CD14-positive monocyte (primary cell): ENCODE data around the gene MYOCD. TPM values are rescaled to one million over a fixed set of nuclear protein-coding genes. Genes with fewer than 3 reads are reported as not detected.

Experiments used
- DNase-seq, 3 donors: peaks; one replicate each; pipeline ENCODE4 v3.0.0-alpha.2; 2011 to 2022
- H2AFZ ChIP-seq: 2 replicates; pipeline ENCODE4 v1.6.0; 2012; ENCODE audit warnings: mild to moderate bottlenecking, low read depth, low read length, inconsistent platforms; ENCODE audit not compliant: insufficient read depth, poor library complexity, severe bottlenecking
- H3K27ac ChIP-seq, 2 donors: 1 replicate in 1 of 2; 2 replicates in 1 of 2; pipeline ENCODE4 v1.5.1; 2012 to 2013; ENCODE audit warnings: low read length in 2 of 2, control low read depth in 1 of 2, inconsistent platforms in 1 of 2, low read depth in 1 of 2, mild to moderate bottlenecking in 1 of 2
- H3K27me3 ChIP-seq, 2 donors: one replicate each; pipeline versions ENCODE4 v1.6.0 to v1.6.1; 2011 to 2013; ENCODE audit warnings: low read length in 2 of 2; ENCODE audit not compliant: control insufficient read depth in 2 of 2, insufficient read depth in 2 of 2
- H3K36me3 ChIP-seq, 2 donors: replicated peaks in 1 of 2; 1 replicate in 1 of 2; 2 replicates in 1 of 2; pipeline versions ENCODE4 v1.5.1 to v1.6.1; 2012 to 2013; ENCODE audit warnings: low read length in 2 of 2, control low read depth in 1 of 2, inconsistent platforms in 1 of 2, mild to moderate bottlenecking in 1 of 2; ENCODE audit not compliant: insufficient read depth in 2 of 2, control insufficient read depth in 1 of 2
- H3K4me1 ChIP-seq, 2 donors: 1 replicate in 1 of 2; 2 replicates in 1 of 2; pipeline versions ENCODE4 v1.5.1 to v1.6.1; 2012 to 2013; ENCODE audit warnings: low read length in 2 of 2, control low read depth in 1 of 2, inconsistent platforms in 1 of 2, mild to moderate bottlenecking in 1 of 2, moderate library complexity in 1 of 2; ENCODE audit not compliant: insufficient read depth in 2 of 2, control insufficient read depth in 1 of 2
- H3K4me2 ChIP-seq: replicated peaks from 2 replicates; pipeline ENCODE3; 2012; ENCODE audit warnings: low read length, moderate library complexity, mild to moderate bottlenecking; ENCODE audit not compliant: poor library complexity, severe bottlenecking; ENCODE audit errors: extremely low read depth
- H3K4me3 ChIP-seq, 3 experiments: fragments of 200-600 bp in 1 of 3; sonication (generic) in 1 of 3; replicated peaks in 1 of 3; 1 replicate in 2 of 3; 2 replicates in 1 of 3; pipeline ENCODE4 v1.5.1; 2011 to 2013; ENCODE audit warnings: low read length in 3 of 3, mild to moderate bottlenecking in 3 of 3, control low read depth in 2 of 3, low read depth in 2 of 3, inconsistent platforms in 1 of 3, moderate library complexity in 1 of 3
- H3K79me2 ChIP-seq: 2 replicates; pipeline ENCODE4 v1.6.0; 2012; ENCODE audit warnings: mild to moderate bottlenecking, control low read depth, inconsistent platforms, low read length, moderate library complexity; ENCODE audit not compliant: insufficient read depth
- H3K9ac ChIP-seq: 2 replicates; pipeline ENCODE4 v1.6.0; 2017; ENCODE audit warnings: low read length, mild to moderate bottlenecking; ENCODE audit not compliant: insufficient read depth, poor library complexity, severe bottlenecking
- H3K9me3 ChIP-seq, 2 donors: replicated peaks in 1 of 2; 1 replicate in 1 of 2; 2 replicates in 1 of 2; pipeline versions ENCODE4 v1.5.1 to v1.6.1; 2012 to 2013; ENCODE audit warnings: low read length in 2 of 2, control low read depth in 1 of 2; ENCODE audit not compliant: control insufficient read depth in 1 of 2, insufficient read depth in 1 of 2
- H4K20me1 ChIP-seq: 2 replicates; pipeline ENCODE4 v1.6.0; 2012; ENCODE audit warnings: mild to moderate bottlenecking, low read length, control low read depth, moderate library complexity; ENCODE audit not compliant: insufficient read depth
- H3K27ac Mint-ChIP-seq, 7 donors: one replicate each; pipeline ENCODE4 v1.8.0; 2020; ENCODE audit warnings: mild to moderate bottlenecking in 7 of 7, mixed read lengths in 7 of 7, moderate library complexity in 6 of 7, inconsistent platforms in 2 of 7
- H3K27me3 Mint-ChIP-seq, 3 donors: one replicate each; pipeline ENCODE4 v1.8.0; 2021 to 2022; ENCODE audit warnings: low read depth in 3 of 3, mild to moderate bottlenecking in 3 of 3, mixed read lengths in 3 of 3, moderate library complexity in 3 of 3, inconsistent platforms in 1 of 3
- H3K36me3 Mint-ChIP-seq, 2 donors: one replicate each; pipeline ENCODE4 v1.8.0; 2020; ENCODE audit warnings: mixed read lengths in 2 of 2, inconsistent platforms in 1 of 2, mild to moderate bottlenecking in 1 of 2
- H3K4me1 Mint-ChIP-seq: one replicate; pipeline ENCODE4 v1.8.0; 2020; ENCODE audit warnings: mild to moderate bottlenecking, mixed read lengths
- H3K4me3 Mint-ChIP-seq, 2 donors: one replicate each; pipeline ENCODE4 v1.8.0; 2020; ENCODE audit warnings: mild to moderate bottlenecking in 2 of 2, mixed read lengths in 2 of 2, moderate library complexity in 1 of 2
- H3K9me3 Mint-ChIP-seq, 7 donors: one replicate each; pipeline ENCODE4 v1.8.0; 2020 to 2022; ENCODE audit warnings: mixed read lengths in 7 of 7, mild to moderate bottlenecking in 6 of 7, moderate library complexity in 6 of 7, inconsistent platforms in 2 of 7
- WGBS: methylation state at CpG from one replicate; pipeline ENCODE4 v1.1.5; 2013; ENCODE audit warnings: missing lambda C conversion rate; ENCODE audit not compliant: insufficient coverage; 5-methylcytosine and 5-hydroxymethylcytosine counted together
- intact Hi-C, 2 donors: fragments of 100-400 bp; cut with micrococcal nuclease; formaldehyde crosslinking; loops; one replicate each; pipeline versions ENCODE4 v1.15.0 to v1.15.1; 2023
- polyA plus RNA-seq, 3 donors: library from polyadenylated mRNA; depleted of rRNA in 1 of 3; unstranded in 2 of 3; stranded (reverse) in 1 of 3; fragments of 300-500 nt in 2 of 3; fragments of >200 nt in 1 of 3; fragmentation: Illumina TruSeq in 2 of 3; gene quantifications; 1 replicate in 2 of 3; 2 replicates in 1 of 3; pipeline ENCODE4 v1.2.3, GENCODE V29; 2012 to 2021
- TF ChIP-seq, protein P1 (sequence below): fragments of 200-600 bp; IDR thresholded peaks from one replicate; pipeline ENCODE4 v1.8.0; 2022; ENCODE audit warnings: antibody characterized with exemption, mild to moderate bottlenecking

Gene MYOCD
- polyA plus RNA-seq, 3 donors, result not detected

DNA sequence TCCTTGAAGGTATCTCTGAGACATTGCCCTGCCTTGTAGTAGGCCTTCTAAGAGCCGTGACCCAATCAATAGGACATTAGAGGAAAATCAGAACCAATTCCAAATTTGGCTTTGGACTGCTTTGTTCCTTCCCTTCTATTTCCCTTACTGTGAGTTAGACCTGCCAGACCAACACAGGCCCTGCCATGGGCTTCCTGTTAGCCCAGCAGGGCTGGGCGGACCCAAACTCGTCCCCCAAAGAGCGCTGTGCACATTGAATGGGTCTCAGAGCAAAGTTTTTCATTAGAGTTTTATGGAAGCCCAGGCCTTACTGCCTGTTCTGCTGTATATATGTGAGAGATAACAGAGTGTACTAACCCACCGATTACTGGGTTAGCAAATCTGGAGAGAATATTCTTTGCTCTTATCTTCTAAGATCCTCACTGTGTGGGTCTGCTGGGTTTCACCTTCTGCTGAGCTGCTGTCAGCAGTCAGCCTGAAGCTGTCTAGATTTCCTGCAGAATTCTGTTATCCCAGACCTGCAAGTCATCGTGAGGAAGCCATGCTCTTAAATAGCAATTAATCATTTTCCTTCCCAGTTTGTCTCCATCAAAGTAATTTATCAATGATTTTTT lies 129.3 kb downstream of the MYOCD start:
- H3K79me2 ChIP-seq, result no peaks in the 10 kb centered on the region
- Mint-ChIP-seq H3K27me3 (peaks cover 16 to 17% (median 17%) of the 10 kb centered on the region in 3 donors), H3K4me3 (no peak overlapping the region), H3K27ac (no peak overlapping the region), H3K36me3 (peaks cover 0 to 3% of the 10 kb centered on the region in 2 donors), H3K9me3 (peaks cover 0 to 7% (median 5%) of the 10 kb centered on the region in 7 donors), H3K4me1 (peaks cover 4% of the 10 kb centered on the region)
- TF ChIP-seq, protein P1, sequence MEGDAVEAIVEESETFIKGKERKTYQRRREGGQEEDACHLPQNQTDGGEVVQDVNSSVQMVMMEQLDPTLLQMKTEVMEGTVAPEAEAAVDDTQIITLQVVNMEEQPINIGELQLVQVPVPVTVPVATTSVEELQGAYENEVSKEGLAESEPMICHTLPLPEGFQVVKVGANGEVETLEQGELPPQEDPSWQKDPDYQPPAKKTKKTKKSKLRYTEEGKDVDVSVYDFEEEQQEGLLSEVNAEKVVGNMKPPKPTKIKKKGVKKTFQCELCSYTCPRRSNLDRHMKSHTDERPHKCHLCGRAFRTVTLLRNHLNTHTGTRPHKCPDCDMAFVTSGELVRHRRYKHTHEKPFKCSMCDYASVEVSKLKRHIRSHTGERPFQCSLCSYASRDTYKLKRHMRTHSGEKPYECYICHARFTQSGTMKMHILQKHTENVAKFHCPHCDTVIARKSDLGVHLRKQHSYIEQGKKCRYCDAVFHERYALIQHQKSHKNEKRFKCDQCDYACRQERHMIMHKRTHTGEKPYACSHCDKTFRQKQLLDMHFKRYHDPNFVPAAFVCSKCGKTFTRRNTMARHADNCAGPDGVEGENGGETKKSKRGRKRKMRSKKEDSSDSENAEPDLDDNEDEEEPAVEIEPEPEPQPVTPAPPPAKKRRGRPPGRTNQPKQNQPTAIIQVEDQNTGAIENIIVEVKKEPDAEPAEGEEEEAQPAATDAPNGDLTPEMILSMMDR, result no peak
- no peak overlapping the region for H3K4me3 ChIP-seq
- H3K4me1 ChIP-seq, result no peaks in the 10 kb centered on the region
- no peak overlapping the region for H2AFZ ChIP-seq
- no peak overlapping the region for H3K4me2 ChIP-seq
- intact Hi-C loops, result no loop called here
- H3K9me3 ChIP-seq, result peaks cover 0 to 5% of the 10 kb centered on the region in 2 donors
- 55% methylated on average over 2 of the region's 6 CpGs for whole genome bisulfite sequencing
- H3K36me3 ChIP-seq, result no peaks in the 10 kb centered on the region
- no peak overlapping the region for H3K27ac ChIP-seq
- peaks cover 6 to 11% of the 10 kb centered on the region in 2 donors for H3K27me3 ChIP-seq
- no peak overlapping the region for H3K9ac ChIP-seq
- no peak for DNase-seq
- no peaks in the 10 kb centered on the region for H4K20me1 ChIP-seq

DNA sequence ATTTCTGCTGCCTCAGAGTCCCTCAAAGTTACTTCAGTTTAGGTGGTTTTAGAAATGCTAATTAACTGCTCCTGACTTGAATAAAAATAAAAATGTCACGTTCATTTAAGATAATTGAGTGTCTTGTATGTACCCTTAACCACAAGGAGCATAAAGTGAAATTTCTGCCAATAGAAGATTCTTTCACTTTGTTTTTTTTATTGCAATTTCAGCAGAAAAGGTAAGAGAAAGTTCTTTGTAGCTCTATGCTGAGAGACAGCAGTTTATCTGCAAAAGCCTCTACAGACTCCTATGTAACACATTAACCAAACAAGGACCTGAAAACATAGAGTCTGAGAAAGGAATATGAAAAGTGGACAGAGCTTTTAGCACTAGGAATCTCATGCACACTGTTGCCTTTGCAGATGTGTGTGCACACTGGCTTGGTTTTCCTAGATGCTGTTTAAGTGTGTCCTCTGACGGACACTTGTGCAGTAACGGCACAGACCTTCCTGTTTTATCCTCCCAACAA lies 135.2 kb downstream of the MYOCD start:
- Mint-ChIP-seq H3K27me3 (peaks cover 0 to 2% (median 0%) of the 10 kb centered on the region in 3 donors), H3K36me3 (no peaks in the 10 kb centered on the region), H3K4me1 (no peaks in the 10 kb centered on the region), H3K27ac (no peak overlapping the region), H3K9me3 (peaks cover 0 to 11% (median 6%) of the 10 kb centered on the region in 7 donors), H3K4me3 (no peak overlapping the region)
- H3K4me3 ChIP-seq, result no peak overlapping the region
- H3K36me3 ChIP-seq, result no peaks in the 10 kb centered on the region
- no peaks in the 10 kb centered on the region for H3K4me1 ChIP-seq
- H3K27me3 ChIP-seq, result no peaks in the 10 kb centered on the region
- H3K9ac ChIP-seq, result no peak overlapping the region
- H2AFZ ChIP-seq, result no peak overlapping the region
- intact Hi-C loops, result no loop called here
- WGBS, result no CpG with 5 or more reads among the region's 3 CpGs
- TF ChIP-seq, protein P1, result no peak
- no peaks in the 10 kb centered on the region for H4K20me1 ChIP-seq
- H3K4me2 ChIP-seq, result no peak overlapping the region
- H3K27ac ChIP-seq, result no peak overlapping the region
- DNase-seq, result no peak
- no peaks in the 10 kb centered on the region for H3K79me2 ChIP-seq
- peaks cover 6 to 9% of the 10 kb centered on the region in 2 donors for H3K9me3 ChIP-seq
